Hepatocyte (in vitro differentiated cells): ENCODE data around the gene SPR.

Experiments
- CTCF ChIP-seq: fragments of 200-600 bp; sonication (generic); IDR thresholded peaks from 2 replicates; pipeline ENCODE4 v1.5.1; 2016; ENCODE audit warnings: antibody characterized with exemption, mild to moderate bottlenecking; ENCODE audit not compliant: poor library complexity
- EZH2phosphoT487 ChIP-seq: fragments of 200-600 bp; sonication (generic); IDR thresholded peaks from one replicate; pipeline ENCODE4 v1.6.1; 2018; ENCODE audit warnings: antibody characterized with exemption, mild to moderate bottlenecking, low read depth, moderate library complexity; ENCODE audit not compliant: unreplicated experiment, severe bottlenecking

DNA sequence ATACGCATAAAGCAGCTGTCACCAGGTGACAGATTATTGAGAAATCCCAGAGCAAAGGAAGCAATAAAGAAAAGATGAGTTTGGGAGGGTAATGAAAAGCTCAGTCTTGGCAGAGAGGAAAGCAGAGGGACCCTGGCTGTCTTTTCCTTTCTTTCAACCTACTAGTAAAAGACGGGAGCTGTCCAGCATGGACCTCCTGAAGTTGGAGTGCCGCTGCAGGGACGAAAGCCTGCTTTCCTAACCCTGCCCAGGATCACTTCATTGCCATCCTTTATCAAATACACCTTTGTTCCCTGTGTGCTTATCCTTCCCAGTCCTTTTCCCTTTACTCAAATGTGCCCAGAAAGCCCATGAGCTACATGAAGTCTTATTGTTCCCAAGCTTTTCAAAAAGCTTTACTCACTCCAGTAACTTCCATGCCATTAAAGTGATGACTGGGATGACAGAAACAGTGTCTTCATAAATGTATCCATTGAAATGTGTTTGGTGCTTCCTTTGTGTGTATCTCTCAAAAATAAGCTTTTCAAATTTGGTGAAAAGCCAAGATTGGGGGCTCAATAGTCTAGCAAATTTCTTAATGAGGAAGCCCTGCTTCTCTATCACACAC lies 3.7 kb upstream of the SPR start:
- TF ChIP-seq CTCF, result no peak
- no peak for TF ChIP-seq EZH2phosphoT487
